ENCODE data around the gene HOMEZ. TPM values are rescaled to one million over a fixed set of nuclear protein-coding genes. Genes with fewer than 3 reads are reported as not detected.
A peak's percentile ranks its signal among the peaks of the same experiment; 100 is the strongest.
"Not testable (repeated sequence)": the region's sequence is repeated elsewhere in the genome, so short reads cannot be mapped to it uniquely, and the experiment has no call there.

HOMEZ gene
- 10 to 100 TPM; 12.3 to 13.0 TPM for total RNA-seq

- Mint-ChIP-seq H3K36me3 (peaks cover 3% of the 10 kb centered on the region), H3K27ac (peak within 1 kb of the TSS; percentile 87), H3K27me3 (no peaks in the 10 kb centered on the region), H3K4me3 (peak within 1 kb of the TSS; percentile 89), H3K9me3 (no peaks in the 10 kb centered on the region), H3K4me1 (ENCODE audit: low read depth) (peaks cover 25% of the 10 kb centered on the region)
- DNase-seq, result peak; percentile 99
- CTCF ChIA-PET, result interaction anchor here (0.7 to 4.9 kb wide), 9 partner anchors 10 to 300 kb away, joined by 3 to 60 read pairs (median 6); partner anchors contain the start of genes PABPN1 and PPP1R3E
- intact Hi-C loops (cut with micrococcal nuclease), result loop anchor here (1.0 to 5.0 kb wide), 5 partner anchors 9 to 271 kb away; partner anchors contain the start of genes NGDN, PABPN1 and THTPA
- POLR2A ChIA-PET, result interaction anchor here (0.6 to 3.1 kb wide), 8 partner anchors 10 to 279 kb away, joined by 3 to 31 read pairs (median 4); partner anchors contain the start of genes ACIN1, C14orf119, PABPN1 and PPP1R3E
Observed at GRCh38 chr14:23286020-23286901, at the start of gene HOMEZ. HOMEZ (minus strand) TSS chr14:23286132; CDS start chr14:23285952, 180 bp downstream.

- intact Hi-C loops (cut with micrococcal nuclease), result no loop called here
- no peak overlapping the region for H3K27ac Mint-ChIP-seq
- no peak for DNase-seq
- POLR2A ChIA-PET, result no interaction called here
- H3K36me3 Mint-ChIP-seq, result peaks cover 1% of the 10 kb centered on the region
- H3K4me3 Mint-ChIP-seq, result no peak overlapping the region
- CTCF ChIA-PET, result interaction anchor here (1.2 to 4.0 kb wide), 2 partner anchors 8 to 44 kb away, joined by 5 to 22 read pairs; no protein-coding TSS in a partner anchor
- H3K27me3 Mint-ChIP-seq, result peaks cover 12% of the 10 kb centered on the region
- H3K9me3 Mint-ChIP-seq, result peaks cover 3% of the 10 kb centered on the region
- no peaks in the 10 kb centered on the region for H3K4me1 Mint-ChIP-seq (ENCODE audit: low read depth)
Observed at GRCh38 chr14:23335623-23336022, 49.7 kb upstream of the HOMEZ start.

DNA sequence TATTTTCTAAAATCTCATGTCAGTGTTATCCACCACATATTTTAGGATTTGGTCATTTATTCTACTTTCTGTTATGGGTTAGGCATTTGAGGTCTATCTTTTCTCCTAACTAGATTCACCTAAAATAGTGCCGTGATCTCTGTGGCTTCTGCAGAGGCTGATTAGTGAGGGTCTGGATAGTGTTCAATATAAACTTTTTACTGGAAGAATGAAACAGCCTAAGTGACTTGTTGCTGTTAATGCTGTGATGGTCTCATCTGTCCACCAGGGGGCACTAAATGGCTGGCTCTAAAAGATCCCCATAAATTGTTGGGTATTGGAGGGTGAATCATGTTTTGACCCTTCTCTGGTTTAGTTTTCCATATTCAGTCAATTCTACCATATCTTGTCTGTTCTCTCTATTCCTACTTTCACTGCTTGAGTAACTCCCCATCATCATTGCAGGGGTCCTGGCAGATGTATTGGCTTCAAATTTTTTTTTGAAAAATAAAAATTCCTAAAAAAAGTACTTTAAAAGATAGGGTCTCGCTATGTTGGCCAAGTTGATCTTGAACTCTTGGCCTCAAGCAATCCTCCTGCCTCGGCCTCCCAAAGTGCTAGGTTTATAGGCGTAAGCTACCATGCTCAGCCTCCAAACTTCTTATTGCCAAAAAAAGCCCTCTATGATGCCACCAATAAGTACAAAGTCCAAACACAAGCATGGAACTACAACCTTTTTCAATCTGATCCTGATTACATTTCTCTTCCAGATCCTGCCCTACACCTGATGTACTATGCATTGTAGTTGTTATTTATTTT, 42.2 kb upstream of the HOMEZ start:
- peaks cover 3% of the 10 kb centered on the region for H3K27me3 Mint-ChIP-seq
- no peak overlapping the region for H3K27ac Mint-ChIP-seq
- no peaks in the 10 kb centered on the region for H3K9me3 Mint-ChIP-seq
- CTCF ChIA-PET, result interaction anchor here (1.0 to 5.9 kb wide), 6 partner anchors 8 to 235 kb away, joined by 3 to 108 read pairs (median 4); no protein-coding TSS in a partner anchor
- POLR2A ChIA-PET, result interaction anchor here (0.6 to 1.1 kb wide), 2 partner anchors 26 to 321 kb away, joined by 3 read pairs; partner anchors contain the start of gene PPP1R3E
- intact Hi-C loops (cut with micrococcal nuclease), result loop anchor here (1.0 to 5.0 kb wide), 4 partner anchors 34 to 141 kb away; partner anchors contain the start of gene NGDN
- DNase-seq, result peak; percentile 78
- peaks cover 16% of the 10 kb centered on the region for H3K36me3 Mint-ChIP-seq
- H3K4me3 Mint-ChIP-seq, result no peak overlapping the region
- peaks cover 13% of the 10 kb centered on the region for H3K4me1 Mint-ChIP-seq (ENCODE audit: low read depth)

- no peak for DNase-seq
- Mint-ChIP-seq H3K9me3 (no peaks in the 10 kb centered on the region), H3K36me3 (peaks cover 24% of the 10 kb centered on the region), H3K4me3 (no peak overlapping the region), H3K27ac (no peak overlapping the region), H3K4me1 (ENCODE audit: low read depth) (peaks cover 21% of the 10 kb centered on the region), H3K27me3 (peaks cover 3% of the 10 kb centered on the region)
- CTCF ChIA-PET, result interaction anchor here (0.9 to 5.9 kb wide), 17 partner anchors 9 to 237 kb away, joined by 3 to 108 read pairs (median 4); partner anchors contain the start of genes ACIN1, C14orf119 and HOMEZ
- intact Hi-C loops (cut with micrococcal nuclease), result loop anchor here (5.0 kb wide), 1 partner anchor 36 kb away; no protein-coding TSS in a partner anchor
- POLR2A ChIA-PET, result interaction anchor here (0.6 to 1.7 kb wide), 6 partner anchors 40 to 320 kb away, joined by 3 to 5 read pairs (median 3); no protein-coding TSS in a partner anchor
Observed at GRCh38 chr14:23326491-23327332, 40.8 kb upstream of the HOMEZ start.

DNA sequence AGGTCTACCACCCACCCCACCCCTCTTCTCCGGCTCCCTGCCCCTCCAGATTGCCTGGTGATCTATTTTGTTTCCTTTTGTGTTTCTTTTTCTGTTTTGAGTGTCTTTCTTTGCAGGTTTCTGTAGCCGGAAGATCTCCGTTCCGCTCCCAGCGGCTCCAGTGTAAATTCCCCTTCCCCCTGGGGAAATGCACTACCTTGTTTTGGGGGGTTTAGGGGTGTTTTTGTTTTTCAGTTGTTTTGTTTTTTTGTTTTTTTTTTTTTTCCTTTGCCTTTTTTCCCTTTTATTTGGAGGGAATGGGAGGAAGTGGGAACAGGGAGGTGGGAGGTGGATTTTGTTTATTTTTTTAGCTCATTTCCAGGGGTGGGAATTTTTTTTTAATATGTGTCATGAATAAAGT, 39.8 kb upstream of the HOMEZ start:
- Mint-ChIP-seq H3K4me1 (ENCODE audit: low read depth) (peaks cover 21% of the 10 kb centered on the region), H3K36me3 (peaks cover 24% of the 10 kb centered on the region)
- CTCF ChIA-PET, result interaction anchor here (0.9 to 5.9 kb wide), 5 partner anchors 34 to 234 kb away, joined by 3 to 108 read pairs (median 6); partner anchors contain the start of gene HOMEZ
- not testable (repeated sequence) for H3K27me3 Mint-ChIP-seq, H3K4me3 Mint-ChIP-seq, H3K9me3 Mint-ChIP-seq, DNase-seq, H3K27ac Mint-ChIP-seq
- intact Hi-C loops (cut with micrococcal nuclease), result loop anchor here (5.0 kb wide), 1 partner anchor 37 kb away; no protein-coding TSS in a partner anchor
- POLR2A ChIA-PET, result interaction anchor here (1.2 to 1.7 kb wide), 2 partner anchors 53 to 55 kb away, joined by 3 to 5 read pairs; no protein-coding TSS in a partner anchor

DNA sequence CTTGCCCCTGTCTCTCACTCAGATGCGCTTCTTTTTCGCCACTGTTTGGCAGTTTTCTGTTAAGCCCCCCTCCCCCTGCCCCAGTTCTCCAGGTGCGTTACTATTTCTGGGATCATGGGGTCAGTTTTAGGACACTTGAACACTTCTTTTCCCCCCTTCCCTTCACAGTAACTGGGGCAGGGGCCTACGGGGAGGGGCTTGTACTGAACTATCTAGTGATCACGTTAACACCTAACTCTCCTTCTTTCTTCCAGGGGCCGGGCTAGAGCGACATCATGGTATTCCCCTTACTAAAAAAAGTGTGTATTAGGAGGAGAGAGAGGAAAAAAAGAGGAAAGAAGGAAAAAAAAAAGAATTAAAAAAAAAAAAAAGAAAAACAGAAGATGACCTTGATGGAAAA, 39.1 kb upstream of the HOMEZ start:
- no peaks in the 10 kb centered on the region for H3K27me3 Mint-ChIP-seq
- ChIA-PET POLR2A (interaction anchor here (1.2 kb wide), 1 partner anchor 56 kb away, joined by 3 read pairs; no protein-coding TSS in a partner anchor), CTCF (interaction anchor here (1.1 kb wide), 1 partner anchor 55 kb away, joined by 3 read pairs; no protein-coding TSS in a partner anchor)
- no peak overlapping the region for H3K4me3 Mint-ChIP-seq
- intact Hi-C loops (cut with micrococcal nuclease), result loop anchor here (5.0 kb wide), 1 partner anchor 37 kb away; no protein-coding TSS in a partner anchor
- peaks cover 24% of the 10 kb centered on the region for H3K36me3 Mint-ChIP-seq
- peaks cover 24% of the 10 kb centered on the region for H3K4me1 Mint-ChIP-seq (ENCODE audit: low read depth)
- H3K9me3 Mint-ChIP-seq, result no peaks in the 10 kb centered on the region
- no peak overlapping the region for H3K27ac Mint-ChIP-seq
- no peak for DNase-seq

DNA sequence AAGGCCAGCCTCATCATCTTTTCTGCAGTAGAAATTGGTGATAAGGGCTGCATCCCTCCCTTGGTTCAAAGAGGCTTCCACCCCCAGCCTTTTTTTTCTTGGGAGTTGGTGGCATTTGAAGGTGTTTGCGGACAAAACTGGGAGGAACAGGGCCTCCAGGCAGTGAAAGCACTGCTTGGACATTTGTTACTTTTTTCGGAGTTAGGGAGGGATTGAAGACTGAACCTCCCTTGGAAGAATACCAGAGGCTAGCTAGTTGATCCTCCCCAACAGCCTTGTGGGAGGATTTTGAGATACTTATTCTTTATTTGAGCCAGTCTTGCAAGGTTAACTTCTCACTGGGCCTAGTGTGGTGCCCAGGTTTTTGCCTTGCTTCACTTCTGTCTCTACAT, 38.5 kb upstream of the HOMEZ start:
- no peaks in the 10 kb centered on the region for H3K27me3 Mint-ChIP-seq
- no peak overlapping the region for H3K27ac Mint-ChIP-seq
- intact Hi-C loops (cut with micrococcal nuclease), result no loop called here
- ChIA-PET POLR2A (no interaction called here), CTCF (interaction anchor here (1.1 to 4.8 kb wide), 2 partner anchors 23 to 56 kb away, joined by 3 to 76 read pairs; partner anchors contain the start of gene PPP1R3E)
- no peak overlapping the region for H3K4me3 Mint-ChIP-seq
- DNase-seq, result no peak
- H3K36me3 Mint-ChIP-seq, result peaks cover 24% of the 10 kb centered on the region
- H3K4me1 Mint-ChIP-seq (ENCODE audit: low read depth), result peaks cover 29% of the 10 kb centered on the region
- H3K9me3 Mint-ChIP-seq, result no peaks in the 10 kb centered on the region

- Mint-ChIP-seq H3K36me3 (peaks cover 24% of the 10 kb centered on the region), H3K27me3 (no peaks in the 10 kb centered on the region), H3K4me1 (ENCODE audit: low read depth) (peaks cover 29% of the 10 kb centered on the region), H3K4me3 (no peak overlapping the region), H3K27ac (no peak overlapping the region), H3K9me3 (no peaks in the 10 kb centered on the region)
- intact Hi-C loops (cut with micrococcal nuclease), result loop anchor here (2.0 kb wide), 1 partner anchor 233 kb away; the partner anchor contains the start of gene THTPA
- DNase-seq, result no peak
- CTCF ChIA-PET, result interaction anchor here (1.1 to 4.8 kb wide), 4 partner anchors 23 to 232 kb away, joined by 3 to 76 read pairs (median 12); partner anchors contain the start of gene PPP1R3E
- POLR2A ChIA-PET, result no interaction called here
Observed at GRCh38 chr14:23323838-23324454, 38.0 kb upstream of the HOMEZ start.

- Mint-ChIP-seq H3K36me3 (peaks cover 24% of the 10 kb centered on the region), H3K9me3 (no peaks in the 10 kb centered on the region), H3K4me1 (ENCODE audit: low read depth) (peaks cover 23% of the 10 kb centered on the region), H3K27me3 (no peaks in the 10 kb centered on the region), H3K27ac (peak overlapping the region; percentile 89), H3K4me3 (peak overlapping the region; percentile 78)
- CTCF ChIA-PET, result interaction anchor here (0.6 to 4.8 kb wide), 14 partner anchors 10 to 265 kb away, joined by 3 to 76 read pairs (median 8); partner anchors contain the start of genes CDH24, HOMEZ, PPP1R3E and ZFHX2
- no peak for DNase-seq
- intact Hi-C loops (cut with micrococcal nuclease), result loop anchor here (2.0 kb wide), 1 partner anchor 234 kb away; the partner anchor contains the start of gene THTPA
- POLR2A ChIA-PET, result interaction anchor here (0.6 to 4.5 kb wide), 9 partner anchors 8 to 1128 kb away, joined by 3 to 102 read pairs (median 4); partner anchors contain the start of genes ACIN1, C14orf119, HOMEZ and PPP1R3E
Observed at GRCh38 chr14:23322568-23323517, 36.9 kb upstream of the HOMEZ start.

Measured in activated CD4-positive, alpha-beta memory T cell treated with anti-CD3 and anti-CD28 coated beads for 36 hours (primary cell).